ENCODE data around the gene CAMK2D.

CAMK2D gene

GRCh38 chr4:113407409-113407808 lies 354.1 kb downstream of the CAMK2D start:
- DNase-seq (ENCODE audit: low read depth in 1 of 2, low spot score in 1 of 2): no peak

GRCh38 chr4:113406723-113407016 lies 354.9 kb downstream of the CAMK2D start:
- DNase-seq (ENCODE audit: low read depth in 1 of 2, low spot score in 1 of 2): no peak

DNA sequence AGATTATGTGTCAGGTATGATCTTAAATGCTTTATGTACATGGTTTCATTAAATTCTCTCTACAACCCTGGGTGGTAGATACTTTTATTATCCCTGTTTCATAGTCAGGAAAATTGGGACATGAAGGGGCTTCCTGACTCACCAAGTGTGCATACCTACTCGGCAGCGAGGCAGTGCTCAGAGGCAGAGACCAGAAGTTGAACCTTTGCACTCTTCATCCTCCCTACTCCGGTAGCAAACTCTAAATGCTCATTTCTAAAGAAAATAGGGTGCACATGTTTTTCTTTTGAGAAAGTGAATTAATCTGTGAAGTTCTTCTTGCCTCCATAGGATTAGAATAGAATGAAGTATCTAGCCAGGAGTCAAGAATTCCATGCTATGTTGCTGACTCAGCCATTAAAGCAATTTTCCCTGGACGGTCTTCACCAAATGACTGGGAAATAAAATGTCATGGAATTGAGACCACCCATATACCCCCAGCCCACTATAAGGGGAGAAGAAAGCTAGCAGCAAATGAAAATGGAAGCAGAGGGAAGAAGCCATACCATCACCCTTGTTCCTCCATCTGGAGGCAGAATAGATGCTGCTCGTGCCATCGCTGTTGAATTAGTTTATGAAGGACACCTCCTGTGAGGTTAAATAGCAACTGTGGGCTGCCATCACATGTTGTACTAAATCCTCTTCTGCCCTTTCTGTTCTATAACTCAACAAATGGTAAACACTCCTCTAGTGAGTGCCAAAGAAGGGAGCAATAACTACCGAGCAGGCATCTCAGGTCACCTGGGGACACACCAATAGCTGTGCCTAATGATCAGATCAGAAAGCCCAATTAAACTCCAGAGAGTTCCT lies 355.4 kb downstream of the CAMK2D start:
- no peak for DNase-seq (ENCODE audit: low read depth in 1 of 2, low spot score in 1 of 2)

DNA sequence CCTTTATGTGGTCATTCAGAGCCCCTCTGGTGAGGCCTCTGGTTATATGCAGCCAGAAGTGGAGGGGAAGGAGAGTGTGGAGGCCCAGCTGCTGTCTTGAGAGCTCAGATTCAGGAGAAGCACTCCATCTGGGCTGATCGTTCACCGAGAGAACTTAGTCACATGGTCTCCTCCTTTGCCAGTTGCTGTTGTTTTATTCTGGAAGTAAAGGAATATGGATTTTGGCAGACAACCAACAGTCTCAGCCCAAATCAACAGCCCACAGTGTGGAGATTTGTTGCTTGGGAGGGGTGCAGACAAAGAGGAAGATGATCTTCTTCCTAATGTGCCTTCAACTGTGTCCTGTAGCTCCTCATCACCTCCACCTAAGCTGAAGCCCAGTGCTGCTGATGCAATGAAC lies 356.7 kb downstream of the CAMK2D start:
- DNase-seq (ENCODE audit: low read depth in 1 of 2, low spot score in 1 of 2): no peak

- DNase-seq (ENCODE audit: low read depth in 1 of 2, low spot score in 1 of 2): no peak
Measured at GRCh38 chr4:113404167-113404571, 357.4 kb downstream of the CAMK2D start.
